Liver (tissue), 3 donors: Measurements from ENCODE around the gene LNPK.

ENCODE experiments used
- EGR1 ChIP-seq, 2 donors: IDR thresholded peaks; 2 replicates each; pipeline ENCODE4 v1.6.1; 2016 to 2018; ENCODE audit warnings: antibody characterized with exemption in 2 of 2, low read depth in 2 of 2
- FOXA1 ChIP-seq: IDR thresholded peaks from 2 replicates; pipeline ENCODE4 v1.6.1; 2016; ENCODE audit warnings: antibody characterized with exemption
- GABPA ChIP-seq, 2 donors: IDR thresholded peaks in 1 of 2; conservative IDR thresholded peaks in 1 of 2; 2 replicates each; pipeline ENCODE4 v1.6.1; 2016; ENCODE audit warnings: antibody characterized with exemption in 2 of 2, mild to moderate bottlenecking in 1 of 2, moderate library complexity in 1 of 2
- JUND ChIP-seq, 2 donors: IDR thresholded peaks; 2 replicates each; pipeline ENCODE4 v1.6.1; 2016; ENCODE audit warnings: antibody characterized with exemption in 2 of 2
- RXRA ChIP-seq, 2 donors: IDR thresholded peaks; 2 replicates each; pipeline ENCODE4 v1.6.1; 2017 to 2018; ENCODE audit warnings: antibody characterized with exemption in 2 of 2, mild to moderate bottlenecking in 1 of 2
- TAF1 ChIP-seq: conservative IDR thresholded peaks from 2 replicates; pipeline ENCODE4 v1.6.1; 2016; ENCODE audit warnings: antibody characterized with exemption, mild to moderate bottlenecking
- YY1 ChIP-seq: IDR thresholded peaks from 2 replicates; pipeline ENCODE4 v1.6.1; 2016; ENCODE audit warnings: antibody characterized with exemption, mild to moderate bottlenecking
- TF ChIP-seq, protein P1 (sequence below): fragments of 150-350 bp; IDR thresholded peaks from 2 replicates; pipeline ENCODE4 v1.5.1; 2017; ENCODE audit warnings: improper control_type of control experiment, low read depth, low read length; ENCODE audit not compliant: missing input control
- TF ChIP-seq, protein P2 (sequence below): IDR thresholded peaks from 2 replicates; pipeline ENCODE4 v1.6.1; 2016; ENCODE audit warnings: antibody characterized with exemption
- TF ChIP-seq, protein P3 (sequence below): IDR thresholded peaks from 2 replicates; pipeline ENCODE4 v1.6.1; 2016; ENCODE audit warnings: antibody characterized with exemption
- TF ChIP-seq, protein P4 (sequence below): IDR thresholded peaks from 2 replicates; pipeline ENCODE4 v1.6.1; 2016; ENCODE audit warnings: antibody characterized with exemption, mild to moderate bottlenecking
- TF ChIP-seq, protein P5 (sequence below): IDR thresholded peaks from 2 replicates; pipeline ENCODE4 v1.6.1; 2016; ENCODE audit warnings: antibody characterized with exemption
- donor health status: healthy.
- donor health status: healthy.

DNA sequence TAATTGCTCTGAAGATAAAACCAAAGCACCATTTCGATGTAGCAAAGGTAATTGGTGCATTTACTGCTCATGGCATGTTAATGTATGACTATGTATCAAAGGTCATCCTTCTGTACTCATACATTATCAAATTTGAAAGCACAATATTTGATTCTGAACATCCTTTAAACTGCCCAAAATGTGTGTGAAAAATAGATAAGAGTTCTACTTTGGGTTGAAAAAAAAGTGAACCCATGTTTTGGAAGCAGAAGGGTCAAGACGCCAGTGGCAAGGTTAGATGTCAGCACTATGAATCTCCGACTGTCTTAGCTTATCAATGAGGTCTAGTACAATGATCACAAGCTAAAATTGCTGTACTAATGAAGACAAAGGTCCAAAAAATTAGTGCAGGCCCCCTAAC lies 83.1 kb downstream of the LNPK start:
- TF ChIP-seq, protein P1, sequence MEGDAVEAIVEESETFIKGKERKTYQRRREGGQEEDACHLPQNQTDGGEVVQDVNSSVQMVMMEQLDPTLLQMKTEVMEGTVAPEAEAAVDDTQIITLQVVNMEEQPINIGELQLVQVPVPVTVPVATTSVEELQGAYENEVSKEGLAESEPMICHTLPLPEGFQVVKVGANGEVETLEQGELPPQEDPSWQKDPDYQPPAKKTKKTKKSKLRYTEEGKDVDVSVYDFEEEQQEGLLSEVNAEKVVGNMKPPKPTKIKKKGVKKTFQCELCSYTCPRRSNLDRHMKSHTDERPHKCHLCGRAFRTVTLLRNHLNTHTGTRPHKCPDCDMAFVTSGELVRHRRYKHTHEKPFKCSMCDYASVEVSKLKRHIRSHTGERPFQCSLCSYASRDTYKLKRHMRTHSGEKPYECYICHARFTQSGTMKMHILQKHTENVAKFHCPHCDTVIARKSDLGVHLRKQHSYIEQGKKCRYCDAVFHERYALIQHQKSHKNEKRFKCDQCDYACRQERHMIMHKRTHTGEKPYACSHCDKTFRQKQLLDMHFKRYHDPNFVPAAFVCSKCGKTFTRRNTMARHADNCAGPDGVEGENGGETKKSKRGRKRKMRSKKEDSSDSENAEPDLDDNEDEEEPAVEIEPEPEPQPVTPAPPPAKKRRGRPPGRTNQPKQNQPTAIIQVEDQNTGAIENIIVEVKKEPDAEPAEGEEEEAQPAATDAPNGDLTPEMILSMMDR: no peak
- TF ChIP-seq, protein P2, sequence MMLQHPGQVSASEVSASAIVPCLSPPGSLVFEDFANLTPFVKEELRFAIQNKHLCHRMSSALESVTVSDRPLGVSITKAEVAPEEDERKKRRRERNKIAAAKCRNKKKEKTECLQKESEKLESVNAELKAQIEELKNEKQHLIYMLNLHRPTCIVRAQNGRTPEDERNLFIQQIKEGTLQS: no peak
- TF ChIP-seq YY1 (no peak), GABPA (IDR thresholded peaks at IDR 0.05 in 1 of 2, conservative IDR thresholded peaks at IDR 0.05 in 1 of 2) (no peak), RXRA (IDR thresholded peaks at IDR 0.05) (no peak), EGR1 (IDR thresholded peaks at IDR 0.05; ENCODE audit: low read depth in 2 of 2) (no peak), JUND (IDR thresholded peaks at IDR 0.05) (no peak), FOXA1 (no peak), TAF1 (no peak)
- TF ChIP-seq, protein P3, sequence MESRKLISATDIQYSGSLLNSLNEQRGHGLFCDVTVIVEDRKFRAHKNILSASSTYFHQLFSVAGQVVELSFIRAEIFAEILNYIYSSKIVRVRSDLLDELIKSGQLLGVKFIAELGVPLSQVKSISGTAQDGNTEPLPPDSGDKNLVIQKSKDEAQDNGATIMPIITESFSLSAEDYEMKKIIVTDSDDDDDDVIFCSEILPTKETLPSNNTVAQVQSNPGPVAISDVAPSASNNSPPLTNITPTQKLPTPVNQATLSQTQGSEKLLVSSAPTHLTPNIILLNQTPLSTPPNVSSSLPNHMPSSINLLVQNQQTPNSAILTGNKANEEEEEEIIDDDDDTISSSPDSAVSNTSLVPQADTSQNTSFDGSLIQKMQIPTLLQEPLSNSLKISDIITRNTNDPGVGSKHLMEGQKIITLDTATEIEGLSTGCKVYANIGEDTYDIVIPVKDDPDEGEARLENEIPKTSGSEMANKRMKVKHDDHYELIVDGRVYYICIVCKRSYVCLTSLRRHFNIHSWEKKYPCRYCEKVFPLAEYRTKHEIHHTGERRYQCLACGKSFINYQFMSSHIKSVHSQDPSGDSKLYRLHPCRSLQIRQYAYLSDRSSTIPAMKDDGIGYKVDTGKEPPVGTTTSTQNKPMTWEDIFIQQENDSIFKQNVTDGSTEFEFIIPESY: no peak
- TF ChIP-seq, protein P4, sequence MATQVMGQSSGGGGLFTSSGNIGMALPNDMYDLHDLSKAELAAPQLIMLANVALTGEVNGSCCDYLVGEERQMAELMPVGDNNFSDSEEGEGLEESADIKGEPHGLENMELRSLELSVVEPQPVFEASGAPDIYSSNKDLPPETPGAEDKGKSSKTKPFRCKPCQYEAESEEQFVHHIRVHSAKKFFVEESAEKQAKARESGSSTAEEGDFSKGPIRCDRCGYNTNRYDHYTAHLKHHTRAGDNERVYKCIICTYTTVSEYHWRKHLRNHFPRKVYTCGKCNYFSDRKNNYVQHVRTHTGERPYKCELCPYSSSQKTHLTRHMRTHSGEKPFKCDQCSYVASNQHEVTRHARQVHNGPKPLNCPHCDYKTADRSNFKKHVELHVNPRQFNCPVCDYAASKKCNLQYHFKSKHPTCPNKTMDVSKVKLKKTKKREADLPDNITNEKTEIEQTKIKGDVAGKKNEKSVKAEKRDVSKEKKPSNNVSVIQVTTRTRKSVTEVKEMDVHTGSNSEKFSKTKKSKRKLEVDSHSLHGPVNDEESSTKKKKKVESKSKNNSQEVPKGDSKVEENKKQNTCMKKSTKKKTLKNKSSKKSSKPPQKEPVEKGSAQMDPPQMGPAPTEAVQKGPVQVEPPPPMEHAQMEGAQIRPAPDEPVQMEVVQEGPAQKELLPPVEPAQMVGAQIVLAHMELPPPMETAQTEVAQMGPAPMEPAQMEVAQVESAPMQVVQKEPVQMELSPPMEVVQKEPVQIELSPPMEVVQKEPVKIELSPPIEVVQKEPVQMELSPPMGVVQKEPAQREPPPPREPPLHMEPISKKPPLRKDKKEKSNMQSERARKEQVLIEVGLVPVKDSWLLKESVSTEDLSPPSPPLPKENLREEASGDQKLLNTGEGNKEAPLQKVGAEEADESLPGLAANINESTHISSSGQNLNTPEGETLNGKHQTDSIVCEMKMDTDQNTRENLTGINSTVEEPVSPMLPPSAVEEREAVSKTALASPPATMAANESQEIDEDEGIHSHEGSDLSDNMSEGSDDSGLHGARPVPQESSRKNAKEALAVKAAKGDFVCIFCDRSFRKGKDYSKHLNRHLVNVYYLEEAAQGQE: no peak
- TF ChIP-seq, protein P5, sequence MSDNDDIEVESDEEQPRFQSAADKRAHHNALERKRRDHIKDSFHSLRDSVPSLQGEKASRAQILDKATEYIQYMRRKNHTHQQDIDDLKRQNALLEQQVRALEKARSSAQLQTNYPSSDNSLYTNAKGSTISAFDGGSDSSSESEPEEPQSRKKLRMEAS: no peak
